OCI-LY7 (cell line): ENCODE results near the gene GRIA1. TPM values are rescaled to one million over a fixed set of nuclear protein-coding genes. Genes with fewer than 3 reads are reported as not detected.

ENCODE experiments used
- BruUV-seq: library from RNA; stranded (reverse); fragments of 400-500 nt; replicated peaks from 2 replicates; lab custom pipeline; 2021; lab: Mats Ljungman, UMichigan
- CTCF ChIA-PET: fragments of 300-600 bp; sonication (Branson Sonifier 250); formaldehyde crosslinking; loops from one replicate; lab custom pipeline; 2022; ENCODE audit warnings: antibody characterized with exemption; ENCODE audit not compliant: unreplicated experiment; lab: Charles Lee
- POLR2A ChIA-PET: fragments of 300-600 bp; sonication (Branson Sonifier 250); formaldehyde crosslinking; loops from one replicate; lab custom pipeline; 2022; ENCODE audit warnings: antibody characterized with exemption; lab: Charles Lee
- DNase-seq: peaks from one replicate; pipeline ENCODE4 v3.0.0-alpha.2; 2015; ENCODE audit warnings: low spot score
- H2AFZ ChIP-seq: fragments of 200-600 bp; sonication (generic), shearing (Covaris generic); 2 replicates; pipeline ENCODE4 v1.6.1; 2014; ENCODE audit warnings: mild to moderate bottlenecking, antibody characterized with exemption, low read length, moderate library complexity
- H3K27ac ChIP-seq: fragments of 200-600 bp; sonication (generic); 2 replicates; pipeline ENCODE4 v1.5.1; 2014; ENCODE audit warnings: mixed run types, low read depth, mild to moderate bottlenecking, moderate library complexity, low read length, inconsistent platforms; ENCODE audit not compliant: poor library complexity, severe bottlenecking
- H3K36me3 ChIP-seq: fragments of 200-600 bp; sonication (generic); 2 replicates; pipeline ENCODE4 v1.6.1; 2014; ENCODE audit warnings: mild to moderate bottlenecking, antibody characterized with exemption, low read length, moderate library complexity, mixed read lengths; ENCODE audit not compliant: insufficient read depth
- H3K4me1 ChIP-seq: fragments of 200-600 bp; sonication (generic); 2 replicates; pipeline ENCODE4 v1.5.1; 2014; ENCODE audit warnings: mild to moderate bottlenecking, low read length; ENCODE audit not compliant: insufficient read depth, poor library complexity, severe bottlenecking
- H3K4me2 ChIP-seq: fragments of 200-600 bp; sonication (generic); 2 replicates; pipeline ENCODE4 v1.6.1; 2014; ENCODE audit warnings: mild to moderate bottlenecking, low read length
- H3K4me3 ChIP-seq: fragments of 200-600 bp; sonication (generic); 2 replicates; pipeline ENCODE4 v1.5.1; 2014; ENCODE audit warnings: mild to moderate bottlenecking, low read depth, low read length; ENCODE audit not compliant: poor library complexity, severe bottlenecking
- H3K79me2 ChIP-seq: fragments of 200-600 bp; sonication (generic); 2 replicates; pipeline ENCODE4 v1.6.1; 2016; ENCODE audit warnings: low read depth, mild to moderate bottlenecking, low read length, moderate library complexity, mixed read lengths; ENCODE audit not compliant: insufficient read depth
- H3K9me2 ChIP-seq: fragments of 200-600 bp; sonication (generic); 2 replicates; pipeline ENCODE4 v1.6.1; 2016; ENCODE audit warnings: mild to moderate bottlenecking, low read length, mixed read lengths; ENCODE audit not compliant: insufficient read depth
- H3K9me3 ChIP-seq: fragments of 200-600 bp; sonication (generic); 2 replicates; pipeline ENCODE4 v1.6.1; 2014; ENCODE audit warnings: mild to moderate bottlenecking, mixed run types, low read length, mixed read lengths
- H4K20me1 ChIP-seq: fragments of 200-600 bp; sonication (generic); 2 replicates; pipeline ENCODE4 v1.6.1; 2014; ENCODE audit warnings: mild to moderate bottlenecking, antibody characterized with exemption, low read length, moderate library complexity, mixed read lengths; ENCODE audit not compliant: insufficient read depth
- EZH2phosphoT487 ChIP-seq: fragments of 200-600 bp; sonication (generic); IDR thresholded peaks from 2 replicates; pipeline ENCODE4 v1.6.1; 2018; ENCODE audit warnings: low read depth, borderline replicate concordance, mild to moderate bottlenecking, mixed run types, antibody characterized with exemption, low read length, moderate library complexity, mixed read lengths
- intact Hi-C: fragments of 100-400 bp; cut with micrococcal nuclease; formaldehyde crosslinking; loops from one replicate; pipeline ENCODE4 v1.10.0; 2022; ENCODE audit not compliant: unreplicated experiment
- total RNA-seq, 2 experiments: library from RNA; depleted of rRNA in 1 of 2; stranded (reverse); fragments of >200 nt in 1 of 2; shearing (Covaris generic) in 1 of 2; gene quantifications; 2 replicates each; pipeline ENCODE4 v1.2.3, GENCODE V29; 2014 to 2022
- TF ChIP-seq, protein P1 (sequence below): fragments of 200-600 bp; sonication (generic); conservative IDR thresholded peaks from 2 replicates; pipeline ENCODE4 v1.5.1; 2014; ENCODE audit warnings: mild to moderate bottlenecking, antibody characterized with exemption, low read length, moderate library complexity, mixed read lengths

The GRIA1 gene
- total RNA-seq, 2 experiments from 2014 or later: not detected

- CTCF ChIA-PET: no interaction called here
- no peak for DNase-seq
- no peaks in the 10 kb centered on the region for H3K79me2 ChIP-seq
- H3K4me3 ChIP-seq: no peak overlapping the region
- no peaks in the 10 kb centered on the region; the same call in 1 of the 2 replicates for H3K36me3 ChIP-seq
- peaks cover 14% of the 10 kb centered on the region for H3K4me1 ChIP-seq
- POLR2A ChIA-PET: interaction anchor here (0.8 to 4.0 kb wide), 6 partner anchors 9 to 51 kb away, joined by 3 to 25 read pairs (median 4); no protein-coding TSS in a partner anchor
- TF ChIP-seq EZH2phosphoT487: no peak
- TF ChIP-seq, protein P1, sequence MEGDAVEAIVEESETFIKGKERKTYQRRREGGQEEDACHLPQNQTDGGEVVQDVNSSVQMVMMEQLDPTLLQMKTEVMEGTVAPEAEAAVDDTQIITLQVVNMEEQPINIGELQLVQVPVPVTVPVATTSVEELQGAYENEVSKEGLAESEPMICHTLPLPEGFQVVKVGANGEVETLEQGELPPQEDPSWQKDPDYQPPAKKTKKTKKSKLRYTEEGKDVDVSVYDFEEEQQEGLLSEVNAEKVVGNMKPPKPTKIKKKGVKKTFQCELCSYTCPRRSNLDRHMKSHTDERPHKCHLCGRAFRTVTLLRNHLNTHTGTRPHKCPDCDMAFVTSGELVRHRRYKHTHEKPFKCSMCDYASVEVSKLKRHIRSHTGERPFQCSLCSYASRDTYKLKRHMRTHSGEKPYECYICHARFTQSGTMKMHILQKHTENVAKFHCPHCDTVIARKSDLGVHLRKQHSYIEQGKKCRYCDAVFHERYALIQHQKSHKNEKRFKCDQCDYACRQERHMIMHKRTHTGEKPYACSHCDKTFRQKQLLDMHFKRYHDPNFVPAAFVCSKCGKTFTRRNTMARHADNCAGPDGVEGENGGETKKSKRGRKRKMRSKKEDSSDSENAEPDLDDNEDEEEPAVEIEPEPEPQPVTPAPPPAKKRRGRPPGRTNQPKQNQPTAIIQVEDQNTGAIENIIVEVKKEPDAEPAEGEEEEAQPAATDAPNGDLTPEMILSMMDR: no peak
- BruUV-seq: no TSS peak
- intact Hi-C loops: no loop called here
- H3K9me3 ChIP-seq: 0 out of 2 replicates have a peak, but pooled peaks cover 17% of the 10 kb centered on the region
- no peaks in the 10 kb centered on the region for H3K9me2 ChIP-seq
- no peak overlapping the region for H3K4me2 ChIP-seq
- no peak overlapping the region for H3K27ac ChIP-seq
- no peak overlapping the region for H2AFZ ChIP-seq
- no peaks in the 10 kb centered on the region for H4K20me1 ChIP-seq
Observed at GRCh38 chr5:153559926-153560325, 69.5 kb downstream of the GRIA1 start.

GRCh38 chr5:153562189-153562588, 71.7 kb downstream of the GRIA1 start:
- POLR2A ChIA-PET: interaction anchor here (1.5 to 3.8 kb wide), 2 partner anchors 7 to 47 kb away, joined by 3 to 25 read pairs; no protein-coding TSS in a partner anchor
- CTCF ChIA-PET: no interaction called here
- Histone ChIP-seq H3K4me3 (no peak overlapping the region), H3K4me2 (no peak overlapping the region), H4K20me1 (no peaks in the 10 kb centered on the region), H3K27ac (no peak overlapping the region), H3K4me1 (peaks cover 9% of the 10 kb centered on the region), H3K36me3 (no peaks in the 10 kb centered on the region; the same call in 1 of the 2 replicates), H3K9me3 (0 out of 2 replicates have a peak, but pooled peaks cover 17% of the 10 kb centered on the region), H2AFZ (no peak overlapping the region), H3K79me2 (no peaks in the 10 kb centered on the region), H3K9me2 (no peaks in the 10 kb centered on the region)
- intact Hi-C loops: no loop called here
- TF ChIP-seq, protein P1: no peak
- TF ChIP-seq EZH2phosphoT487: no peak
- DNase-seq: no peak
- no TSS peak for BruUV-seq

DNA sequence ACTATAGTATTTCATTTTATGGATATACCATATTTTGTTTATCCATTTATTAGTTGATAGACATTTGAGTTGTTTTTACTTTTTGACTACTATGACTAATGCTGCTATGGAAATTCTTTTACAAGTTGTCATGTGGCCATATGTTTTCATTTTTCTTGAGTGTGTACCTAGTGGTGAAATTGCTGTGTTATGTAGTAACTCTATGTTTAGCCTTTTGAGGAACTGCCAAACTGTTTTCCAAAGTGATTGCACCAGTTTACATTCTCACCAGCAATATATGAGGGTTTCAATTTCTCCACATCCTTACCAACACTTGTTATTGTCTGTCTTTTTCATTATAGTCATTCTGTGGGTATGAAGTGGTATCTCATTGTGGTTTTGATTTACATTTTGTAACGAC, 75.4 kb downstream of the GRIA1 start:
- Histone ChIP-seq H3K36me3 (no peaks in the 10 kb centered on the region; the same call in 1 of the 2 replicates), H3K27ac (no peak overlapping the region), H4K20me1 (no peaks in the 10 kb centered on the region), H3K9me3 (0 out of 2 replicates have a peak, but pooled peaks cover 14% of the 10 kb centered on the region), H3K4me3 (no peak overlapping the region), H3K79me2 (no peaks in the 10 kb centered on the region), H3K9me2 (no peaks in the 10 kb centered on the region), H2AFZ (no peak overlapping the region), H3K4me2 (no peak overlapping the region), H3K4me1 (peaks cover 9% of the 10 kb centered on the region)
- intact Hi-C loops: no loop called here
- CTCF ChIA-PET: interaction anchor here (0.6 kb wide), 1 partner anchor 591 kb away, joined by 3 read pairs; no protein-coding TSS in a partner anchor
- POLR2A ChIA-PET: interaction anchor here (0.7 to 1.0 kb wide), 3 partner anchors 12 to 1803 kb away, joined by 3 to 4 read pairs (median 4); no protein-coding TSS in a partner anchor
- no peak for TF ChIP-seq EZH2phosphoT487
- TF ChIP-seq, protein P1: no peak
- DNase-seq: no peak
- no TSS peak for BruUV-seq
